ENCODE results near the gene GUK1.

- TF ChIP-seq REST (IDR thresholded peaks at IDR 0.05; ENCODE audit: borderline replicate concordance) (no peak), TAF1 (IDR thresholded peaks at IDR 0.05; ENCODE audit: low read depth) (no peak), CTCF (IDR thresholded peaks at IDR 0.05; ENCODE audit: poor library complexity, severe bottlenecking) (no peak), SMC3 (conservative IDR thresholded peaks at IDR 0.05; ENCODE audit: poor library complexity) (no peak), RAD21 (conservative IDR thresholded peaks at IDR 0.05) (no peak), MXI1 (conservative IDR thresholded peaks at IDR 0.05; ENCODE audit: poor library complexity, severe bottlenecking) (no peak)
These were observed 23.9 kb downstream of the GUK1 start for GRCh38 chr1:228163776-228164519.
